Measurements from ENCODE around the gene VEGFA.
A peak's percentile ranks its signal among the peaks of the same experiment; 100 is the strongest.

The VEGFA gene

DNA sequence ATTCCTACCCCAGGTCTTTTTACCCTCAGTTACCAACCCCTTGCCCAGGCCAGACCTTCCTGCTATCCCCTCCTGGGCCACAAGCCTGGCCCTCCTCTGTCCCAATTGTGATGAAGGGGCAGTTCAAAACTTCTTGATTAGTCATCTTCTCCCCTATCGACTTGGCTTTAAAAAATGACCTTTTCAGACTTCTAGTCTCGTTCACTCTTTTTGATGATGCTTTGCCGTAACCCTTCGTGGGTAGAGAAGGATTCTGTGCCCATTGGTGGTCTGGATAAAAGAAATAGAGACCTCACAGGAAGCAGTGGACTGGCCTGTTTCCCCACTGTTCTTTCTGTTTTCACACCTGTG is 5.5 kb downstream of the VEGFA start:
- TF ChIP-seq, protein P1, sequence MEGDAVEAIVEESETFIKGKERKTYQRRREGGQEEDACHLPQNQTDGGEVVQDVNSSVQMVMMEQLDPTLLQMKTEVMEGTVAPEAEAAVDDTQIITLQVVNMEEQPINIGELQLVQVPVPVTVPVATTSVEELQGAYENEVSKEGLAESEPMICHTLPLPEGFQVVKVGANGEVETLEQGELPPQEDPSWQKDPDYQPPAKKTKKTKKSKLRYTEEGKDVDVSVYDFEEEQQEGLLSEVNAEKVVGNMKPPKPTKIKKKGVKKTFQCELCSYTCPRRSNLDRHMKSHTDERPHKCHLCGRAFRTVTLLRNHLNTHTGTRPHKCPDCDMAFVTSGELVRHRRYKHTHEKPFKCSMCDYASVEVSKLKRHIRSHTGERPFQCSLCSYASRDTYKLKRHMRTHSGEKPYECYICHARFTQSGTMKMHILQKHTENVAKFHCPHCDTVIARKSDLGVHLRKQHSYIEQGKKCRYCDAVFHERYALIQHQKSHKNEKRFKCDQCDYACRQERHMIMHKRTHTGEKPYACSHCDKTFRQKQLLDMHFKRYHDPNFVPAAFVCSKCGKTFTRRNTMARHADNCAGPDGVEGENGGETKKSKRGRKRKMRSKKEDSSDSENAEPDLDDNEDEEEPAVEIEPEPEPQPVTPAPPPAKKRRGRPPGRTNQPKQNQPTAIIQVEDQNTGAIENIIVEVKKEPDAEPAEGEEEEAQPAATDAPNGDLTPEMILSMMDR (IDR thresholded peaks at IDR 0.05; ENCODE audit: insufficient read depth, low read length) = no peak
- TF ChIP-seq, protein P2, sequence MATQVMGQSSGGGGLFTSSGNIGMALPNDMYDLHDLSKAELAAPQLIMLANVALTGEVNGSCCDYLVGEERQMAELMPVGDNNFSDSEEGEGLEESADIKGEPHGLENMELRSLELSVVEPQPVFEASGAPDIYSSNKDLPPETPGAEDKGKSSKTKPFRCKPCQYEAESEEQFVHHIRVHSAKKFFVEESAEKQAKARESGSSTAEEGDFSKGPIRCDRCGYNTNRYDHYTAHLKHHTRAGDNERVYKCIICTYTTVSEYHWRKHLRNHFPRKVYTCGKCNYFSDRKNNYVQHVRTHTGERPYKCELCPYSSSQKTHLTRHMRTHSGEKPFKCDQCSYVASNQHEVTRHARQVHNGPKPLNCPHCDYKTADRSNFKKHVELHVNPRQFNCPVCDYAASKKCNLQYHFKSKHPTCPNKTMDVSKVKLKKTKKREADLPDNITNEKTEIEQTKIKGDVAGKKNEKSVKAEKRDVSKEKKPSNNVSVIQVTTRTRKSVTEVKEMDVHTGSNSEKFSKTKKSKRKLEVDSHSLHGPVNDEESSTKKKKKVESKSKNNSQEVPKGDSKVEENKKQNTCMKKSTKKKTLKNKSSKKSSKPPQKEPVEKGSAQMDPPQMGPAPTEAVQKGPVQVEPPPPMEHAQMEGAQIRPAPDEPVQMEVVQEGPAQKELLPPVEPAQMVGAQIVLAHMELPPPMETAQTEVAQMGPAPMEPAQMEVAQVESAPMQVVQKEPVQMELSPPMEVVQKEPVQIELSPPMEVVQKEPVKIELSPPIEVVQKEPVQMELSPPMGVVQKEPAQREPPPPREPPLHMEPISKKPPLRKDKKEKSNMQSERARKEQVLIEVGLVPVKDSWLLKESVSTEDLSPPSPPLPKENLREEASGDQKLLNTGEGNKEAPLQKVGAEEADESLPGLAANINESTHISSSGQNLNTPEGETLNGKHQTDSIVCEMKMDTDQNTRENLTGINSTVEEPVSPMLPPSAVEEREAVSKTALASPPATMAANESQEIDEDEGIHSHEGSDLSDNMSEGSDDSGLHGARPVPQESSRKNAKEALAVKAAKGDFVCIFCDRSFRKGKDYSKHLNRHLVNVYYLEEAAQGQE (IDR thresholded peaks at IDR 0.05; ENCODE audit: insufficient replicate concordance, low read depth) = no peak
- TF ChIP-seq POLR2AphosphoS5 (IDR thresholded peaks at IDR 0.05; ENCODE audit: low read depth) = no peak
- Histone ChIP-seq H3K27me3 (ENCODE audit: insufficient read depth, poor library complexity, severe bottlenecking) (no peaks in the 10 kb centered on the region), H3K4me3 (replicated peaks; ENCODE audit: insufficient read depth, low read length) (no peak overlapping the region), H3K27ac (replicated peaks) (peak overlapping the region; percentile 20)
- no peak for DNase-seq (ENCODE audit: low read depth in 1 of 2, low spot score in 1 of 2)

DNA sequence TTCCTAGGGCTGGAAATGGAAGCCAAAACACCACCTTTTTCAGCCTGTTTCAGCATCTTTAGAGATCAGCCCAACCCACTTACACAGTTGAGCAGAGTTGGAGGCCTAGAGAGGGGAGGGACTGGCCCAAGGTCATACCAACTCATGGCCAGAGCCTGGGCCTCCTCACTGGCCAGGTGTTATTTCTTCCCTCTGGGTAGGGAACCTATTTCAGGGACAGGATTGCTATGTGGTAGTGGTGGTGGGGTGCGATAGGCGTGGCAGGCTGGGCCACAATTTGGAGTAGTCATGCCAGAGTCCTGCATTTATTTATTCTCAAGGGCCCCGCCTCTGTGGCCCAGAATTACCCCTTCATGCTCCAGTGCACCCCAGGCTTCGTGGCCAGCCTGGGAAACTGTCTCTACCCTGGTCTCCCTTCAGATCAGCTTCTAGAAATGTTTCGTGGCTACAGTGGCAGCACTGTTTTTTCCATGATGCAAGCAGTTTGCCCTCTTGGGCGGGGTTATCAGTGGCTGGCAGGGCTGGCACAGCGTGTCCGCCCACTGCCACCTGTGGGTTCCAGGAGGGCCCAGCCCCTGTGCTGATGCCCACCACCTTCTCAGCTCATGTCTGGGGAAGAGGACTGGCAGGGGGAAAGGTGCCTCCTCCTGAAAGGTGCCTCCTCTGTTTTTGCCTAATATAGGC is 6.2 kb downstream of the VEGFA start:
- Histone ChIP-seq H3K27me3 (ENCODE audit: insufficient read depth, poor library complexity, severe bottlenecking) (no peaks in the 10 kb centered on the region), H3K27ac (replicated peaks) (no peak overlapping the region), H3K4me3 (replicated peaks; ENCODE audit: insufficient read depth, low read length) (no peak overlapping the region)
- TF ChIP-seq, protein P1 (IDR thresholded peaks at IDR 0.05; ENCODE audit: insufficient read depth, low read length) = no peak
- TF ChIP-seq SPI1 (IDR thresholded peaks at IDR 0.05; ENCODE audit: borderline replicate concordance, low read depth) (no peak), POLR2AphosphoS5 (IDR thresholded peaks at IDR 0.05; ENCODE audit: low read depth) (no peak), GABPA (IDR thresholded peaks at IDR 0.05; ENCODE audit: low read depth) (no peak)
- TF ChIP-seq, protein P2 (IDR thresholded peaks at IDR 0.05; ENCODE audit: insufficient replicate concordance, low read depth) = no peak
- DNase-seq (ENCODE audit: low read depth in 1 of 2, low spot score in 1 of 2) = no peak

DNA sequence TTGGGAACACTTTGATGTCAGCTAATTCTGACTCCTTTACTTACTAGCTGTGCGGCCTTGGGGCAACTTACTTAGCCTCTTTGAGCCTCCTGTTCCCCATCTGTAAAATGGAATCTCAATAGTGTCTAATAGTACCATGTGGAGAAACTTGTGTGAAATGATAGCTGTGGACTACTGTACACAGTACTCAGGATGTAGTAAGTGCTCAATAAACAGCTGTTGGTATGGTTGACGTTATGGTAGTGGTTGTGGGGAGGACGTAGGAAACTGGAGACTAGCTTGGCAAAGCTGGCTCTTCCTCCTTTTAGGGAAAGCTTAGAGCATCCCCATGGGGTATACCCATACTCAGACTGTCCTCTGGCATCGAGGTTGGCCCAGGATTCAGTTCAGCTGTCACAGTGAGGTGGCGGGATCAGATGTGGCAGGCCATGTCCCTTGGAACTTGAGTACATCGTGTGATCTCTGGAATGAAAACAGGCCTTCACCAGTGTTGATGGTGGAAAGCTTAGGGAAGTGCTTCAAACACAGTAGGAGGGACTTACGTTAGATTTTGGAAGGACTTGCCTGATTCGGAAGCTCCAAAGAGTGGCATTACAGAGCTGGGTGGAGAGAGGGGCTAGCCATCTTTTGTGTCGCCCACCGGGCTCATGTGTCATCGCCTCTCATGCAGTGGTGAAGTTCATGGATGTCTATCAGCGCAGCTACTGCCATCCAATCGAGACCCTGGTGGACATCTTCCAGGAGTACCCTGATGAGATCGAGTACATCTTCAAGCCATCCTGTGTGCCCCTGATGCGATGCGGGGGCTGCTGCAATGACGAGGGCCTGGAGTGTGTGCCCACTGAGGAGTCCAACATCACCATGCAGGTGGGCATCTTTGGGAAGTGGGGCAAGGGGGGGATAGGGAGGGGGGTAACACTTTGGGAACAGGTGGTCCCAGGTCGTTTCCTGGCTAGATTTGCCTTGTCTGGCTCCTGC is 7.1 kb downstream of the VEGFA start:
- DNase-seq (ENCODE audit: low read depth in 1 of 2, low spot score in 1 of 2) = no peak
- TF ChIP-seq SPI1 (IDR thresholded peaks at IDR 0.05; ENCODE audit: borderline replicate concordance, low read depth) = no peak
- TF ChIP-seq POLR2AphosphoS5 (IDR thresholded peaks at IDR 0.05; ENCODE audit: low read depth) = no peak
- TF ChIP-seq, protein P2 (IDR thresholded peaks at IDR 0.05; ENCODE audit: insufficient replicate concordance, low read depth) = no peak
- TF ChIP-seq GABPA (IDR thresholded peaks at IDR 0.05; ENCODE audit: low read depth) = no peak
- TF ChIP-seq, protein P1 (IDR thresholded peaks at IDR 0.05; ENCODE audit: insufficient read depth, low read length) = no peak
- Histone ChIP-seq H3K4me3 (replicated peaks; ENCODE audit: insufficient read depth, low read length) (no peak overlapping the region), H3K27me3 (ENCODE audit: insufficient read depth, poor library complexity, severe bottlenecking) (no peaks in the 10 kb centered on the region), H3K27ac (replicated peaks) (no peak overlapping the region)

All from HL-60 (cell line).